ENCODE data around the gene TOP3B. TPM values are rescaled to one million over a fixed set of nuclear protein-coding genes. Genes with fewer than 3 reads are reported as not detected.

TOP3B gene
- polyA plus RNA-seq, 3 donors, result 9.0 to 31.9 (median 9.5) TPM

GRCh38 chr22:21951931-21952465, 30.6 kb downstream of the TOP3B start:
- under 1% methylated on average over 25 of the region's 29 CpGs for WGBS (ENCODE audit: insufficient coverage)
- Mint-ChIP-seq H3K36me3 (peaks cover 20 to 33% of the 10 kb centered on the region in 2 donors), H3K4me1 (peaks cover 47% of the 10 kb centered on the region), H3K27ac (peak overlapping the region; percentile 81 to 95 (median 89)), H3K9me3 (peaks cover 0 to 3% (median 0%) of the 10 kb centered on the region in 7 donors), H3K4me3 (peak overlapping the region; percentile 90 to 92), H3K27me3 (ENCODE audit: low read depth in 3 of 3) (peaks cover 0 to 7% (median 3%) of the 10 kb centered on the region in 3 donors)
- H3K79me2 ChIP-seq (ENCODE audit: insufficient read depth, low read length), result peaks cover 48% of the 10 kb centered on the region
- peak overlapping the region; percentile 88 for H3K9ac ChIP-seq (ENCODE audit: insufficient read depth, low read length, poor library complexity, severe bottlenecking)
- no peaks in the 10 kb centered on the region for H3K9me3 ChIP-seq (replicated peaks in 1 of 2; ENCODE audit: control insufficient read depth in 1 of 2, insufficient read depth in 1 of 2, low read length in 2 of 2)
- H2AFZ ChIP-seq (ENCODE audit: insufficient read depth, low read depth, low read length, poor library complexity, severe bottlenecking), result no peak overlapping the region
- TF ChIP-seq, protein P1, sequence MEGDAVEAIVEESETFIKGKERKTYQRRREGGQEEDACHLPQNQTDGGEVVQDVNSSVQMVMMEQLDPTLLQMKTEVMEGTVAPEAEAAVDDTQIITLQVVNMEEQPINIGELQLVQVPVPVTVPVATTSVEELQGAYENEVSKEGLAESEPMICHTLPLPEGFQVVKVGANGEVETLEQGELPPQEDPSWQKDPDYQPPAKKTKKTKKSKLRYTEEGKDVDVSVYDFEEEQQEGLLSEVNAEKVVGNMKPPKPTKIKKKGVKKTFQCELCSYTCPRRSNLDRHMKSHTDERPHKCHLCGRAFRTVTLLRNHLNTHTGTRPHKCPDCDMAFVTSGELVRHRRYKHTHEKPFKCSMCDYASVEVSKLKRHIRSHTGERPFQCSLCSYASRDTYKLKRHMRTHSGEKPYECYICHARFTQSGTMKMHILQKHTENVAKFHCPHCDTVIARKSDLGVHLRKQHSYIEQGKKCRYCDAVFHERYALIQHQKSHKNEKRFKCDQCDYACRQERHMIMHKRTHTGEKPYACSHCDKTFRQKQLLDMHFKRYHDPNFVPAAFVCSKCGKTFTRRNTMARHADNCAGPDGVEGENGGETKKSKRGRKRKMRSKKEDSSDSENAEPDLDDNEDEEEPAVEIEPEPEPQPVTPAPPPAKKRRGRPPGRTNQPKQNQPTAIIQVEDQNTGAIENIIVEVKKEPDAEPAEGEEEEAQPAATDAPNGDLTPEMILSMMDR (IDR thresholded peaks at IDR 0.05), result no peak
- H3K4me2 ChIP-seq (replicated peaks; ENCODE audit: extremely low read depth, low read length, poor library complexity, severe bottlenecking), result peak overlapping the region; percentile 90
- peaks cover 51 to 61% of the 10 kb centered on the region in 2 donors for H3K4me1 ChIP-seq (ENCODE audit: control insufficient read depth in 1 of 2, insufficient read depth in 2 of 2, low read length in 2 of 2)
- peaks cover 4% of the 10 kb centered on the region for H4K20me1 ChIP-seq (ENCODE audit: insufficient read depth, low read length)
- H3K36me3 ChIP-seq (replicated peaks in 1 of 2; ENCODE audit: control insufficient read depth in 1 of 2, insufficient read depth in 2 of 2, low read length in 2 of 2), result peaks cover 0 to 4% of the 10 kb centered on the region in 2 donors
- intact Hi-C loops (cut with micrococcal nuclease), result loop anchor here (2.0 to 5.0 kb wide), 5 partner anchors 13 to 239 kb away; partner anchors contain the start of gene MAPK1 (in 1 of the 2)
- H3K27ac ChIP-seq (ENCODE audit: low read depth in 1 of 2, low read length in 2 of 2), result peak overlapping the region; percentile 30 to 93
- DNase-seq, result peak; percentile 25 to 60 (median 37)
- H3K4me3 ChIP-seq (replicated peaks in 1 of 3; ENCODE audit: low read depth in 2 of 3, low read length in 3 of 3), result peak overlapping the region; percentile 65 to 82 (median 79)
- H3K27me3 ChIP-seq (ENCODE audit: control insufficient read depth in 2 of 2, insufficient read depth in 2 of 2, low read length in 2 of 2), result no peaks in the 10 kb centered on the region

DNA sequence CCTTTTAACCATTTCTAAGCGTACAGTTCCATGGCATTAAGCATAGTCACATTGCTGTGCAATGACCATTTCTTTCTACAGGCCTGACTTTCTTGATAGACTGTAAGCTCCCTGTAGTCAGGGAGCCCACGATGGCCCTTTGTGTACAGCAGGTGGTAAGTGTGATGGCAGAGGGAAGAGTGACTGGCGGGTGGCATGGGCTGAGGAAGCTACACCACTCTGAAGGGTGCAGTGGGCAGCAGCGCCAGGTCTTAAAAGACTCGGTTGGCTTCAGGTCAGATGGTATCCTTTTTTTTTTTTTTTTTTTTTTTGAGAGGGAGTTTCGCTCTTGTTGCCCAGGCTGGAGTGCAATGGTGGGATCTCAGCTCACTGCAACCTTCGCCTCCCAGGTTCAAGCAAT, 31.5 kb downstream of the TOP3B start:
- peaks cover 51 to 62% of the 10 kb centered on the region in 2 donors for H3K4me1 ChIP-seq (ENCODE audit: control insufficient read depth in 1 of 2, insufficient read depth in 2 of 2, low read length in 2 of 2)
- DNase-seq, result no peak
- TF ChIP-seq, protein P1 (IDR thresholded peaks at IDR 0.05), result no peak
- peaks cover 8% of the 10 kb centered on the region for H4K20me1 ChIP-seq (ENCODE audit: insufficient read depth, low read length)
- peaks cover 28 to 41% of the 10 kb centered on the region in 2 donors for H3K36me3 Mint-ChIP-seq
- 60% methylated on average over 1 of the region's 7 CpGs for WGBS (ENCODE audit: insufficient coverage)
- peak overlapping the region; percentile 35 to 95 (median 85) for H3K27ac Mint-ChIP-seq
- H3K9me3 Mint-ChIP-seq, result peaks cover 0 to 3% (median 0%) of the 10 kb centered on the region in 7 donors
- peaks cover 0 to 7% (median 3%) of the 10 kb centered on the region in 3 donors for H3K27me3 Mint-ChIP-seq (ENCODE audit: low read depth in 3 of 3)
- peak overlapping the region; percentile 30 to 90 for H3K4me3 Mint-ChIP-seq
- H3K27ac ChIP-seq (ENCODE audit: low read depth in 1 of 2, low read length in 2 of 2), result peak overlapping the region; percentile 89 to 93
- intact Hi-C loops (cut with micrococcal nuclease), result loop anchor here in 1 of 2 donors (5.0 kb wide), 2 partner anchors 84 to 134 kb away; partner anchors contain the start of gene MAPK1
- peaks cover 3 to 13% of the 10 kb centered on the region in 2 donors for H3K36me3 ChIP-seq (replicated peaks in 1 of 2; ENCODE audit: control insufficient read depth in 1 of 2, insufficient read depth in 2 of 2, low read length in 2 of 2)
- H3K79me2 ChIP-seq (ENCODE audit: insufficient read depth, low read length), result peaks cover 58% of the 10 kb centered on the region
- H3K9ac ChIP-seq (ENCODE audit: insufficient read depth, low read length, poor library complexity, severe bottlenecking), result no peak overlapping the region
- no peaks in the 10 kb centered on the region for H3K9me3 ChIP-seq (replicated peaks in 1 of 2; ENCODE audit: control insufficient read depth in 1 of 2, insufficient read depth in 1 of 2, low read length in 2 of 2)
- H3K4me3 ChIP-seq (replicated peaks in 1 of 3; ENCODE audit: low read depth in 2 of 3, low read length in 3 of 3), result peak overlapping the region in 1 of 3 experiments; percentile 82
- H3K27me3 ChIP-seq (ENCODE audit: control insufficient read depth in 2 of 2, insufficient read depth in 2 of 2, low read length in 2 of 2), result no peaks in the 10 kb centered on the region
- peak overlapping the region; percentile 90 for H3K4me2 ChIP-seq (replicated peaks; ENCODE audit: extremely low read depth, low read length, poor library complexity, severe bottlenecking)
- H2AFZ ChIP-seq (ENCODE audit: insufficient read depth, low read depth, low read length, poor library complexity, severe bottlenecking), result no peak overlapping the region
- H3K4me1 Mint-ChIP-seq, result peaks cover 49% of the 10 kb centered on the region
